ENCODE measurements around the gene RHOT2. TPM values are rescaled to one million over a fixed set of nuclear protein-coding genes. Genes with fewer than 3 reads are reported as not detected.

RHOT2 gene
- total RNA-seq, 1 donor from 2014 or later, result 189 TPM

- H3K36me3 Mint-ChIP-seq (ENCODE audit: low read depth), result no peaks in the 10 kb centered on the region
- H3K9me3 Mint-ChIP-seq, result no peaks in the 10 kb centered on the region
- H3K27ac Mint-ChIP-seq (ENCODE audit: unreplicated experiment), result no peak overlapping the region
- TF ChIP-seq CTCF (conservative IDR thresholded peaks at IDR 0.05), result no peak
- peaks cover 17% of the 10 kb centered on the region for H3K4me1 Mint-ChIP-seq
- DNase-seq (ENCODE audit: low read depth, low spot score), result no peak
- peak overlapping the region; percentile 64 for H3K4me3 Mint-ChIP-seq
- peaks cover 69% of the 10 kb centered on the region for H3K27me3 Mint-ChIP-seq (ENCODE audit: low read depth)
Observed at GRCh38 chr16:692356-693108, 24.6 kb downstream of the RHOT2 start.

- DNase-seq (ENCODE audit: low read depth, low spot score), result no peak
- H3K27me3 Mint-ChIP-seq (ENCODE audit: low read depth), result peaks cover 78% of the 10 kb centered on the region
- H3K9me3 Mint-ChIP-seq, result no peaks in the 10 kb centered on the region
- peaks cover 17% of the 10 kb centered on the region for H3K4me1 Mint-ChIP-seq
- H3K4me3 Mint-ChIP-seq, result no peak overlapping the region
- no peak for TF ChIP-seq CTCF (conservative IDR thresholded peaks at IDR 0.05)
- no peak overlapping the region for H3K27ac Mint-ChIP-seq (ENCODE audit: unreplicated experiment)
- no peaks in the 10 kb centered on the region for H3K36me3 Mint-ChIP-seq (ENCODE audit: low read depth)
Observed at GRCh38 chr16:693364-693763, 25.4 kb downstream of the RHOT2 start.

GRCh38 chr16:693766-694165 lies 25.8 kb downstream of the RHOT2 start:
- Mint-ChIP-seq H3K36me3 (ENCODE audit: low read depth) (no peaks in the 10 kb centered on the region), H3K27ac (ENCODE audit: unreplicated experiment) (no peak overlapping the region), H3K4me3 (no peak overlapping the region), H3K27me3 (ENCODE audit: low read depth) (peaks cover 82% of the 10 kb centered on the region), H3K4me1 (peaks cover 17% of the 10 kb centered on the region), H3K9me3 (no peaks in the 10 kb centered on the region)
- no peak for TF ChIP-seq CTCF (conservative IDR thresholded peaks at IDR 0.05)
- no peak for DNase-seq (ENCODE audit: low read depth, low spot score)

- TF ChIP-seq CTCF (conservative IDR thresholded peaks at IDR 0.05), result no peak
- no peak overlapping the region for H3K27ac Mint-ChIP-seq (ENCODE audit: unreplicated experiment)
- no peaks in the 10 kb centered on the region for H3K9me3 Mint-ChIP-seq
- no peak overlapping the region for H3K4me3 Mint-ChIP-seq
- H3K27me3 Mint-ChIP-seq (ENCODE audit: low read depth), result peaks cover 87% of the 10 kb centered on the region
- H3K4me1 Mint-ChIP-seq, result peaks cover 16% of the 10 kb centered on the region
- H3K36me3 Mint-ChIP-seq (ENCODE audit: low read depth), result no peaks in the 10 kb centered on the region
- no peak for DNase-seq (ENCODE audit: low read depth, low spot score)
Observed at GRCh38 chr16:694187-694862, 26.4 kb downstream of the RHOT2 start.

- H3K9me3 Mint-ChIP-seq, result no peaks in the 10 kb centered on the region
- H3K36me3 Mint-ChIP-seq (ENCODE audit: low read depth), result no peaks in the 10 kb centered on the region
- no peak for TF ChIP-seq CTCF (conservative IDR thresholded peaks at IDR 0.05)
- no peak for DNase-seq (ENCODE audit: low read depth, low spot score)
- no peak overlapping the region for H3K4me3 Mint-ChIP-seq
- H3K4me1 Mint-ChIP-seq, result peaks cover 10% of the 10 kb centered on the region
- no peak overlapping the region for H3K27ac Mint-ChIP-seq (ENCODE audit: unreplicated experiment)
- peaks cover 90% of the 10 kb centered on the region for H3K27me3 Mint-ChIP-seq (ENCODE audit: low read depth)
Observed at GRCh38 chr16:694863-695354, 27.0 kb downstream of the RHOT2 start.
